IPS DF 4.7 (cell line): Measurements from ENCODE around the gene SLC25A33.
"Not testable (repeated sequence)": the region's sequence is repeated elsewhere in the genome, so short reads cannot be mapped to it uniquely, and the experiment has no call there.

Experiments
- DNase-seq: peaks from one replicate; pipeline ENCODE4 v3.0.0-alpha.2; 2013; ENCODE audit warnings: low spot score; ENCODE audit errors: extremely low read depth

SLC25A33 gene

GRCh38 chr1:9539165-9539828, at the start of gene SLC25A33:
Gene SLC25A33, plus strand, starts transcription at chr1:9539465. Its CDS starts 227 bp downstream, at chr1:9539692.
- peak; percentile 68 for DNase-seq

GRCh38 chr1:9490605-9491339, 48.5 kb upstream of the SLC25A33 start:
- DNase-seq: peak; percentile 38

DNA sequence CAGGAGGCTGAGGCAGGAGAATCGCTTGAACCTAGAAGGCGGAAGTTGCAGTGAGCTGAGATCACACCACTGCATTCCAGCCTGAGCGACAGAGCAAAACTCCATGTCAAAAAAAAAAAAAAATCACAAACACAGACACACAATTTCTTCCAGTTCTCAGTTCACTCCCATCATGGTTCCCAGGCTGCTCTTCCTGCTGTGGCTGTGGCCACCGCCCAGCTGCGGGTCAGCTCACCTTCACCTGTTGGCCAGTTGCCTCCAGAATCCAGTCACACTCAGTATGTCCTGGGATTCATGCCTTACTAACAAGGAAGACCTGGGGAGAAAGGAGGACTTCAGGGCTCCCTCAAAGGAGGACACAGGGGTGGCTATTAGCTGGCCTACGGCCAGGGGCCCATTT, 45.9 kb upstream of the SLC25A33 start:
- DNase-seq: no peak

DNA sequence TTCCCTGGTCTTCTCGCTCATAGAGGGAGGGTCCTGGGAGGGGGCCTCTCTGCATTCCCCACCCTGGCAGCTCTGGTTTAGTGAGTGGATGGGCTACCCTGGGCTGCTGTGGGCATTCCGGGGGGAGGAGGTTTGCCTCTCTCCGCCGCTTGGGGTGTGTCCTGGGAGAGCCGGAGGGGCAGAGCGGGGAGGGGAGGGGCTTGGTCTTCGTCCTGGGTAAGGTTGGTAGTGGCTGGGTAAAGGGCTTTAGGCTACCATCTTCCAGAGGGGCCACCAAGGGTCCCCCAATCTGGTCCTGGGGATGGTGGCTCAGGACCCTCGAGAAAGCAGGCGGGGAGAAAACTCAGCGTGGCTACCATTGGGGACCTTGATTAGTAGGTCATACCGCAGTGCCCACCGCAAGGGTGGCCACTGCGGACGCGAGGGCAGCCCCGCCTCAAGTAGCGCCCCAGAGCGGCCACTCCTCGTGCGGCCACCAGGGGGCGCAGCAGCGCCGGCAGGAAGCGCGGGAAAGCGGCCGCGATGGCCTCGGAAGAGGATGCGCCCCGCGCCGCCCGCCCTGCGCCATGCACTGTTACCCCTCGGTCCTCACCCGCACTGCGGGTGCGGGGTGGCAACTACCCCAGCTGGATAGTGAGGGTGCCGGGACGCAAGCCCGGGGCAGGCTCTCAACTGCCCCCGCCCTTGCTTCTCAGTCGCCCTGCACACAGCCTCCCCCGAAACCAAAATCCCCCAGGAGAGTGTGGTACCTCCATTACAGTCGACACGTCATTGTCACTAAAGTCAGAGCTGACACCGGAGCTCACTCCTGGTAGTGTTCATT, 44.1 kb upstream of the SLC25A33 start:
- peak; percentile 46 for DNase-seq

GRCh38 chr1:9495854-9496374, 43.4 kb upstream of the SLC25A33 start:
- no peak for DNase-seq

DNA sequence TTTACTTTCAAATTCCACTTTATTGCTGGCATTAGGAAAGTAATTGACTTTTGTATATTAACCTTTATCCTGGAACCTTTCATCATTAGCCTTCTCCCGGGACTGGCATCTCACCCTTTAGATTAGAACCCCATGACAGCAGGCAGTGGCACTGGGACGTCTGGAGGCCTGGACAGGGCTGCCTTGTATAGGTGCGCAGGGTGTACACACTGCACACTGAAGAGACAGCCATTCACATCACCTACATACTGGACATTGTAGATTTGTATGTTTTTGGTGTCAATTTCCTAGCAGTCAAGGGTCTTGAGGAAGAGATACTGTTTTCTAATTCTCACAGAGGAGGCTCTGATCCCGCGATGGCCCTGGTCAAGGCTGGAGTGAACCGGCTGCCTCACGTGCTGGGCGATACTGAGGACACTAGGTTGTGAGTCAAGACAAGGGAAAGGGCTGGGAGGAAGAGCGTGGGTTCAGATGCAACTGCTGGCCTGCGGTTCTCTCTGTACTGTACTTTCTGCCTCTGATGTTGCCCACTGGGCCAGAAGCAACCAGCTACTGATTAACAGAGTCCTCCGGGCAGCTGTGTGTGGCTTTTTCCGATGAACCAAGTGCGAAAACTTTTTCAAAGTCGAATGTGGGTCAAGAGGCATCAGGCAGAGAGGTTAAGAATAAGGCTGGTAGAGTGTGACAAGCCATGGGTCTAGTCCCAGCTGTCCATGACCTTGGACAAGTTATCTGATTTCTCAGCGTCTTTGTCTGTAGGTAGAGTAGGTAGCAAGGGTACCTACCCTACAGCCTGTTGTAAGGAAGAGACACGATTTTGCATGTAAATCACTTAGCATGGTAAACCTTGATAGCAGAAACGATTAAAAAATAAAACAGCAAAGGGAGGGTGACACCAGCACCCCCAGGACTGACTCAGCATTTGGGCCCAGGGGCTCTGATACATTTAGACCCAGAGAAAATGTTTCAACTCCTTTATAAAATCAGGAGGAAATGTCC, 38.2 kb upstream of the SLC25A33 start:
- no peak for DNase-seq

DNA sequence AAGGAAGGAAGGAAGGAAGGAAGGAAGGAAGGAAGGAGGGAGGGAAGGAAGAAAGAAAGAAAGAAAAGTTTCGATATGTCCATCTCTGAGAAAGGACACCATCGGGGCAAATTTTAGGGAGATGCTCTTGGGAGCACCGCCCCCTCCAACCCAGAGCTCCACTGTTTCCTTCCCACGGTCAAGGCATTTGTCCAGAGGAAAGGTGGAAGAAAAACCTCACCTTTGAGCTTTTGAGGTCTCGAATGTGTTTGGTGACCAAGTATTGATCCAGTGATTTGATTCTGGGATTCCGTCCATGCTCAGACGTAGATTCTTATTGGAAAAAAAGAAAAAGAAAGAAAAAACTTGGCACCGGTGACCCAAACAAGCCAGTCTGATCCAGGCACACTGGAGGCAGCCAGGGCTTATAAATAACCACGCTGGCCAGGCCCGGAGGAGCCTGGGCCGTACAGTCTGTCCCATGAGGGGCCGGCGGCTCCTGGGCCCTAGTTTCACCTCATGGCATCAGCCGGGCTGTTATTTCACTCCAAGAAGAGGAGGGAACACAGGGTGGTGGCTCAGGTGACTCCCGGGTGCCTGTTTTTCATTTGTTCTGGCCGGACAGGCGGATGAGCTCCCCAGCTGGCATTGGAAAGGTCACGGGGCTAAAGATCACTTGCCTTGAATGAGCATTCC, 36.1 kb upstream of the SLC25A33 start:
- no peak for DNase-seq

- DNase-seq: no peak
These were observed 34.1 kb upstream of the SLC25A33 start for GRCh38 chr1:9505143-9505542.

- no peak for DNase-seq
These were observed 32.4 kb upstream of the SLC25A33 start for GRCh38 chr1:9506901-9507300.

DNA sequence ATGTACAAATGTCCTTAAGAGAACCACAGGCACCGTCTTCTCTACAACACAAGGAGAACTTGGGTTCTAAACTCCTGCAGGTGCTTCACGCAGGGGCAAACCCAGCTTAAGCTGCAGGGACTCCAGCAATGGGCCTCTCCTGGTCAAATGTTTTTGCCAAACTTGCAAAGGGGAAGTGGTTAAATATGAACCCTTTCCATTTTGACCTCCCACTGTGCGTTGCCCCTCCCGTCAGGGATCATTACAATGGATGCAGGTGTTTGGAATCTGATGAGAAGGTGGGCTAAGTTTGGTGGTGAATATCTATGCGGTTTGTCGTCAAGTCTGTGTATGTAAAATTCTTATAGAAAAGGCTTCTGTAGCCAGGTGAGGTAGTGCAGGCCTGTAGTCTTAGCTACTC, 29.1 kb upstream of the SLC25A33 start:
- DNase-seq: no peak

GRCh38 chr1:9515550-9515949, 23.7 kb upstream of the SLC25A33 start:
- DNase-seq: not testable (repeated sequence)

DNA sequence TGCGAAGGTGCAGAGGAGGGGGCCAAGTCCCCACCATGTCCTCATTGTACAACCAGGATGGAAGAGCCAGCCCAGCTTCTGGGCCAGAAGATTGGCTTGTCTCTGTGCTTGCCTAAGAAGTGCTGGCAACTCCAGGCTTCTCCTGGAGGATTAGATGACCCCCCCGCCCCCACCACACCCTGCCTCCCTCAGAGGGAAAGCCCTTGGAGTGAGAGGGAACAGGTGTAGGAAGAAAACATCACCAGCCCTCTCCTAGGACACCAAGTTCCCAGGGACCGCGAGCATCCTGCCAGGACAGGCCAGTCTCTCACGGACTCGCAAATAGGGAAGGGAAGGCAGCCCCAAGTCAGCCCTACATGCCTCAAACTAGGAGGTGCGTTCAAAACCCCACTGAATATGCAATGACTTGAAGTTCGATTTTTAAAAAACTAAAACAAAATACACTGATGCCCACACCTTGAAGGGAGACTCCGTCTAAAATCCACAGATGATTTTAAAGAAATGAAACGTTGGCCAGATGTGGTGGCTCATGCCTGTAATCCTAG, 20.7 kb upstream of the SLC25A33 start:
- DNase-seq: no peak

DNA sequence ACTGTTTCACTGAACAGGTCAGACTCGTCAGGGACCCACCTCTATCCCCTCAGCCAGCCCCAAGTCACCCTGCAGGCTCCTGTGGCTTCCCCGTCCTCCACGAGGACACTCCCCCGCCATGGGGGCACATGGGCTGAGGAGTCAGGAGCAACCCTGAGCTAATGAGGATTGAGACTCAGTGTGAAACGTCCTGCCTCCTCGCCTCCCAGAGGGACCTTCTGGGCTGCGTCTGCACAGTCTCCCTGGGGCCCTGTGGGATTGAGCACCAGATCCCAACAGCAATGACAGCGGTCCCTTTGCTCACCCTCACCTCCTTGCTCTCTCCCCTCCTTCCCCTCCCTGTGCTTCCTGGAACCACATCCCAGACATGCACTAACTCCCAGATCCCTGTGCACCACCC, 18.9 kb upstream of the SLC25A33 start:
- no peak for DNase-seq

- no peak for DNase-seq
These were observed 10.1 kb upstream of the SLC25A33 start for GRCh38 chr1:9529190-9529589.

DNA sequence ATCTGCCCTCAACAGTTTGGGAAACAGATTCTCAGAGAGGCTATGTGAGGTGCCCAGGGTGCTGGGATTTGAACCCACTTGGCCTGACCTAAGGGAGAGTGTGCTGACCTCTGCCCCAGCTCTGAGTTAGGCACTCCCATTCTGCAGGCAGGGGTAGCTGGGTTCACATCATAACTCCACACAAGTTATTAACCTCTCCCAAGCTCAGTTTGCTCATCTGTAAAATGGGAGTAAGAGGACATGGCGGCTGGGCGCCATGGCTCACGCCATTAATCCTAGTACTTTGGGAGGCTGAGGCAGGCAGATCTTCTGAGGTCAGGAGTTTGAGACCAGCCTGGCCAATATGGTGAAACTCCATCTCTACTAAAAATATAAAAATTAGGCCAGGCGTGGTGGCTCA, 8.9 kb upstream of the SLC25A33 start:
- no peak for DNase-seq

- no peak for DNase-seq
These were observed 4.3 kb upstream of the SLC25A33 start for GRCh38 chr1:9534953-9535352.

- DNase-seq: no peak
These were observed 3.0 kb upstream of the SLC25A33 start for GRCh38 chr1:9536301-9536700.

DNA sequence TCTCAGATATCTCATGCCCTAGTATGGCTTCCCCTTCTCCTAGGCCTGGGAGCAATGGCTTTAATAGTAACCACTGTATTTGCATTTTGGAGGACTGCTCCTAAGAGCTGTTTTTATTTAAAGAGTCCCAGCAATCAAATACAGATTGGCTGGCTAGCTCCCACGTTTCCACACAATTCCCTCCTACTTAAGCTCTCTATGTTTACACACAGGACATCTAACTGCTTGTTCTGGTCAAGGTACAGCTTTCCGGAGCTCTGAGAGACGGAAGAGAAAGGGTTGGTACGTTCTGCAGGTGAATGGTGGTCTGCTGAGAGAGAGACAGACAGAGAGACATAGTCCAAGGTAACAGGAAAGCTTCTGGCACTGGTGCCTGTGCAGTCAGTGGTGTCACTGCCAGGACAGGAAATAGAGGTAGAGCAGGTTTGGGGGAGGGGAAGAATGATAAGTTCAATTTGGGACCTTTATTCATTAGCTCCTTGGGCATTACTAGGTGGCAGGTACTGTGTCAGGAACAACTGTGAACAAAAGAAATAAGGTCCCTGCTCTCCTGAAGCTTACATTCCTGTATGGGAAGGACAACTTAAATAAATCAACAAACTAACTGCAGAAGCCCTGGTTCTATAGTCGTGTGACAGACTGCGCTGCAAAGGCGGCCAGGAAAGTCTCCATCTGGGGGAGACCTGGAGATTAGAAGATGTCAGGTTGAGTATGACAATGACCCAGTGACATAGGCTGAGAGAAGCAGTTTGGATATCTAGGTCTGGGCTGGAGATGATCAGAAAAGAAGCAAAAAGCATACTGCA, 1.2 kb upstream of the SLC25A33 start:
- DNase-seq: no peak

DNA sequence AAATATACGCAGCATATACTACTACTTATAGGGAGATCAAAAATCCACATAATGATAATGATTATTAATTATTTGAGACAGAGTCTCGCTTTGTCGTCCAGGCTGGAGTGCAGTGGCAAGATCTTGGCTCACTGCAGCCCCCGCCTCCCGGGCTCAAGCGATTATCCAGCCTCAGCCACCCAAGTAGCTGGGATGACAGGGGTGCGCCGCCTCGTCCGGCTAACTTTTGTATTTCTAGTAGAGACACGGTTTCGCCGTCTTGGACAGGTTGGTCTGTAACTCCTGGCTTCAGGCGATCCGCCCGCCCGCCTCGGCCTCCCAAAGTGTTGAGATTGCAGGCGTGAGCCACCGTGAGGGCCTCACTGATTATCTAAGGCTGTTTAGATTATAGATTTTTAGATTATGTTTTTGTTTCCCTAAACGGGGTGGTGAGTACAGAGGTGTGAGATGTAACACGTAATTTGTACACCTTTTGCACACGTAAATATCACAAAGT, 548 bp upstream of the SLC25A33 start:
- no peak for DNase-seq
